Measurements from ENCODE around the gene ANKRD18B. TPM values are rescaled to one million over a fixed set of nuclear protein-coding genes. Genes with fewer than 3 reads are reported as not detected.

Gene ANKRD18B
- total RNA-seq, 3 donors from 2014 or later (not counting 1 experiment from before 2014, with no cell fraction given), result 0.13 TPM; not detected in 2

DNA sequence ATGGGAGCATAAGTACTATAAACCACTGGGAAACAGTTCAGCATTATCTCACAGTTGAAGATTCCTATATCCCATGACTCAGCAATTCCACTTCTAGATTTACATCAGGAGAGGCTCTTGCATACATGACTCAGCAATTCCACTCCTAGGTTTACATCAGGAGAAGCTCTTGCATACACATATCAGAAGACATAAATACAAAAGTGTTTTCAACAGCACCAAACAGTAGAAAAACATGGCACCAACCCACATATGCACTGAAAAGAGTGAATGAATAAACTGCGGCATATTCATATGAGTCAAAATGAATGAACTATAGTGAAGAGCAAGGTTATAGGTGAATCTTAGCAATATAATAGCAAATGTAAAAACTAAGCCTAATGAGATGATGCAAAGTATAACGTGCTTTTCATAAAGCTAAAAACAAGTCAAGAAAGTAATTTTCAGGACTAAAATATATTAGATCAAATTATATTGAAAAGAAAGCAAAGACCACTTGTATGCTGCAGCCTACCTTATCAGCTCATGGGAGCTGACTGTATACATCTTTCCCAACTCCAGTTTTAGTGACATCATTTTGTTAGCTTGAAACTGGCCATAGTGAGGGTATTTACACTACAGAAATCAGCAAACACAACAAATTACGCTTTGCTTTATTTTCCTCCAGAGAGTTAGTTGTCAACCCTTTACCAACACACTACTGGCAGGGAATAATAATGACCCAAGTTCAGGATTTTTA is 95.8 kb downstream of the ANKRD18B start:
- H3K4me3 ChIP-seq (ENCODE audit: low read length), result no peak overlapping the region
- Mint-ChIP-seq H3K9me3 (no peaks in the 10 kb centered on the region), H3K4me1 (peaks cover 5 to 10% of the 10 kb centered on the region in 2 donors), H3K4me3 (no peak overlapping the region), H3K27me3 (ENCODE audit: low read depth in 2 of 2) (peaks cover 23 to 57% of the 10 kb centered on the region in 2 donors), H3K36me3 (no peaks in the 10 kb centered on the region), H3K27ac (no peak overlapping the region)
- WGBS (ENCODE audit: insufficient coverage), result 83% methylated on average over 1 of the region's 3 CpGs
- TF ChIP-seq, protein P1, sequence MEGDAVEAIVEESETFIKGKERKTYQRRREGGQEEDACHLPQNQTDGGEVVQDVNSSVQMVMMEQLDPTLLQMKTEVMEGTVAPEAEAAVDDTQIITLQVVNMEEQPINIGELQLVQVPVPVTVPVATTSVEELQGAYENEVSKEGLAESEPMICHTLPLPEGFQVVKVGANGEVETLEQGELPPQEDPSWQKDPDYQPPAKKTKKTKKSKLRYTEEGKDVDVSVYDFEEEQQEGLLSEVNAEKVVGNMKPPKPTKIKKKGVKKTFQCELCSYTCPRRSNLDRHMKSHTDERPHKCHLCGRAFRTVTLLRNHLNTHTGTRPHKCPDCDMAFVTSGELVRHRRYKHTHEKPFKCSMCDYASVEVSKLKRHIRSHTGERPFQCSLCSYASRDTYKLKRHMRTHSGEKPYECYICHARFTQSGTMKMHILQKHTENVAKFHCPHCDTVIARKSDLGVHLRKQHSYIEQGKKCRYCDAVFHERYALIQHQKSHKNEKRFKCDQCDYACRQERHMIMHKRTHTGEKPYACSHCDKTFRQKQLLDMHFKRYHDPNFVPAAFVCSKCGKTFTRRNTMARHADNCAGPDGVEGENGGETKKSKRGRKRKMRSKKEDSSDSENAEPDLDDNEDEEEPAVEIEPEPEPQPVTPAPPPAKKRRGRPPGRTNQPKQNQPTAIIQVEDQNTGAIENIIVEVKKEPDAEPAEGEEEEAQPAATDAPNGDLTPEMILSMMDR (IDR thresholded peaks at IDR 0.05), result no peak
- no peaks in the 10 kb centered on the region for H3K36me3 ChIP-seq (ENCODE audit: control insufficient read depth, insufficient read depth, low read length)
- DNase-seq (no peak), ATAC-seq (no peak)
- H3K27ac ChIP-seq (ENCODE audit: low read length), result no peak overlapping the region
- intact Hi-C loops (cut with micrococcal nuclease), result no loop called here
- peaks cover 5% of the 10 kb centered on the region for H3K4me1 ChIP-seq (ENCODE audit: control insufficient read depth, insufficient read depth, low read length)
- peaks cover 4% of the 10 kb centered on the region for H3K27me3 ChIP-seq (ENCODE audit: control insufficient read depth, insufficient read depth, low read length)
- H3K9me3 ChIP-seq (ENCODE audit: control insufficient read depth, insufficient read depth, low read length), result no peaks in the 10 kb centered on the region

DNA sequence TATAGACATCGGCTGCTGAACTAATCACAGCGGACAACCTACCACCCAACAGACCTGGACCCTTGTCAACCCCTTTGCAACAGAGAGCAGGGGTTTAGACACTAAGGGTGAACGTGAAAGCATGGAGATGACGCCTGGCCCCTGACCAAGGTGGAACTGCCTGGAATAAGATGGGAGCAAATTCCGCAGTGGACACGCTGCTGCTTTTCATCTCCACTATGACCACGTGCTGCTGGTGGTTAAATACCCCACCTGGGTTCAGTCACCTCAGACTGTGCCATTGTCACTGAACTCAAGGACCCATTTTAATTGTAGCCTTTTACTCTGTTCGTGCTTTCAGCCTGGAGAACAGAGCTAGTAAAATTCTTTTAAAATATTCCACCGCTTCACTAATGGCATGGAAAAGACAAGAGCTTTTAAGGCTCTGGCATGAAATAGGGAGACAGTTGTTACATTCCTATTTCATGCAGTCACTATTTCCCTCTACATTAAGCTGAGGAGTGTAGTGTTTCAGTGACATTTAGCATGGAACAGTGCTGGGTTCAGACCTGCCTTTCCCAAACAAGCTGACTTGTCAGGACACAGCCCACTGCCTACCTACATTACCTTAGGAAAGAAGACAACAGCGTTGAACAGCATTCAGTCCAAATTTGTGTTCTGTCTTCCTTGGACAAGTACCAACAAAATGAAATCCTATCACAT is 96.8 kb downstream of the ANKRD18B start:
- Histone ChIP-seq H3K27ac (ENCODE audit: low read length) (no peak overlapping the region), H3K4me1 (ENCODE audit: control insufficient read depth, insufficient read depth, low read length) (peaks cover 5% of the 10 kb centered on the region), H3K27me3 (ENCODE audit: control insufficient read depth, insufficient read depth, low read length) (peaks cover 4% of the 10 kb centered on the region), H3K9me3 (ENCODE audit: control insufficient read depth, insufficient read depth, low read length) (no peaks in the 10 kb centered on the region), H3K36me3 (ENCODE audit: control insufficient read depth, insufficient read depth, low read length) (no peaks in the 10 kb centered on the region), H3K4me3 (ENCODE audit: low read length) (no peak overlapping the region)
- intact Hi-C loops (cut with micrococcal nuclease), result no loop called here
- 87% methylated on average over 10 of the region's 10 CpGs for WGBS (ENCODE audit: insufficient coverage)
- TF ChIP-seq, protein P1 (IDR thresholded peaks at IDR 0.05), result no peak
- Mint-ChIP-seq H3K36me3 (no peaks in the 10 kb centered on the region), H3K4me1 (peaks cover 5 to 10% of the 10 kb centered on the region in 2 donors), H3K4me3 (no peak overlapping the region), H3K9me3 (no peaks in the 10 kb centered on the region), H3K27ac (no peak overlapping the region), H3K27me3 (ENCODE audit: low read depth in 2 of 2) (peaks cover 18 to 57% of the 10 kb centered on the region in 2 donors)
- ATAC-seq (no peak), DNase-seq (no peak)

Other genes with a start within 250 kb of the ANKRD18B start
- gene NFX1, start 233.7 kb upstream of the ANKRD18B start, total RNA-seq, result 10 to 100 TPM; 33.0 to 38.8 (median 38.5) TPM
- gene AQP7, start 121.7 kb upstream of the ANKRD18B start, total RNA-seq, result not detected
- gene AQP3, start 76.7 kb upstream of the ANKRD18B start, total RNA-seq, result 10 to 100 TPM in 1 of 3 donors, 1 to 10 TPM in 2; 3.9 to 12.7 (median 6.1) TPM
- gene NOL6, start 50.3 kb upstream of the ANKRD18B start, total RNA-seq, result 10 to 100 TPM; 34.2 to 42.2 (median 38.2) TPM

All from natural killer cell (primary cell).